ENCODE results near the gene CPB1.

DNA sequence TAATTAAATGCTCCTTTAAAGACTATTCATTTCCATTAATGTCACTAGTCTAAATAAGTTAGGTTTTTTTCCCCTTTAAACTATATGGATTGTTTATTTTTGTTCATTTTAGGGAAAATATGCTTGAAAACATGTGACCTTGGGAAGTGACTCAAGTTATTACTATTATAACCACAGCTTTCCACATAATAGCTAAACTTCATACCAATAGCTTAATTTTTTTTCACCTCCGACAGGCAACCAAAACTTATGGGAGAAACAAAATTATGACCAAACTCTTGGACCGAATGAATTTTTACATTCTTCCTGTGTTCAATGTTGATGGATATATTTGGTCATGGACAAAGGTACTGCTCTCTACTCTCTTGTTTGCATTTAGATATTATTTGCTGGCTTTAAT lies 53.7 kb downstream of the CPB1 start:
- TF ChIP-seq NFIC (IDR thresholded peaks at IDR 0.05; ENCODE audit: low read depth, low read length) (no peak), EP300 (IDR thresholded peaks at IDR 0.05; ENCODE audit: borderline replicate concordance in 1 of 2, control insufficient read depth in 1 of 2, low read depth in 2 of 2, low read length in 2 of 2) (no peak), MYC (IDR thresholded peaks at IDR 0.05; ENCODE audit: insufficient read depth, insufficient read length, insufficient replicate concordance, low read length, severe bottlenecking) (no peak), CREB1 (IDR thresholded peaks at IDR 0.05; ENCODE audit: low read depth) (no peak), RFX5 (IDR thresholded peaks at IDR 0.05; ENCODE audit: low read depth, low read length) (no peak), POLR2A (IDR thresholded peaks at IDR 0.05; ENCODE audit: low read depth, low read length) (no peak), HDAC2 (IDR thresholded peaks at IDR 0.05) (no peak), BACH1 (IDR thresholded peaks at IDR 0.05; ENCODE audit: borderline replicate concordance) (no peak), POLR2AphosphoS5 (IDR thresholded peaks at IDR 0.05; ENCODE audit: low read length) (no peak)
- TF ChIP-seq, protein P1, sequence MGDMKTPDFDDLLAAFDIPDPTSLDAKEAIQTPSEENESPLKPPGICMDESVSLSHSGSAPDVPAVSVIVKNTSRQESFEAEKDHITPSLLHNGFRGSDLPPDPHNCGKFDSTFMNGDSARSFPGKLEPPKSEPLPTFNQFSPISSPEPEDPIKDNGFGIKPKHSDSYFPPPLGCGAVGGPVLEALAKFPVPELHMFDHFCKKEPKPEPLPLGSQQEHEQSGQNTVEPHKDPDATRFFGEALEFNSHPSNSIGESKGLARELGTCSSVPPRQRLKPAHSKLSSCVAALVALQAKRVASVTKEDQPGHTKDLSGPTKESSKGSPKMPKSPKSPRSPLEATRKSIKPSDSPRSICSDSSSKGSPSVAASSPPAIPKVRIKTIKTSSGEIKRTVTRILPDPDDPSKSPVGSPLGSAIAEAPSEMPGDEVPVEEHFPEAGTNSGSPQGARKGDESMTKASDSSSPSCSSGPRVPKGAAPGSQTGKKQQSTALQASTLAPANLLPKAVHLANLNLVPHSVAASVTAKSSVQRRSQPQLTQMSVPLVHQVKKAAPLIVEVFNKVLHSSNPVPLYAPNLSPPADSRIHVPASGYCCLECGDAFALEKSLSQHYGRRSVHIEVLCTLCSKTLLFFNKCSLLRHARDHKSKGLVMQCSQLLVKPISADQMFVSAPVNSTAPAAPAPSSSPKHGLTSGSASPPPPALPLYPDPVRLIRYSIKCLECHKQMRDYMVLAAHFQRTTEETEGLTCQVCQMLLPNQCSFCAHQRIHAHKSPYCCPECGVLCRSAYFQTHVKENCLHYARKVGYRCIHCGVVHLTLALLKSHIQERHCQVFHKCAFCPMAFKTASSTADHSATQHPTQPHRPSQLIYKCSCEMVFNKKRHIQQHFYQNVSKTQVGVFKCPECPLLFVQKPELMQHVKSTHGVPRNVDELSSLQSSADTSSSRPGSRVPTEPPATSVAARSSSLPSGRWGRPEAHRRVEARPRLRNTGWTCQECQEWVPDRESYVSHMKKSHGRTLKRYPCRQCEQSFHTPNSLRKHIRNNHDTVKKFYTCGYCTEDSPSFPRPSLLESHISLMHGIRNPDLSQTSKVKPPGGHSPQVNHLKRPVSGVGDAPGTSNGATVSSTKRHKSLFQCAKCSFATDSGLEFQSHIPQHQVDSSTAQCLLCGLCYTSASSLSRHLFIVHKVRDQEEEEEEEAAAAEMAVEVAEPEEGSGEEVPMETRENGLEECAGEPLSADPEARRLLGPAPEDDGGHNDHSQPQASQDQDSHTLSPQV (IDR thresholded peaks at IDR 0.05): no peak
- TF ChIP-seq, protein P2, sequence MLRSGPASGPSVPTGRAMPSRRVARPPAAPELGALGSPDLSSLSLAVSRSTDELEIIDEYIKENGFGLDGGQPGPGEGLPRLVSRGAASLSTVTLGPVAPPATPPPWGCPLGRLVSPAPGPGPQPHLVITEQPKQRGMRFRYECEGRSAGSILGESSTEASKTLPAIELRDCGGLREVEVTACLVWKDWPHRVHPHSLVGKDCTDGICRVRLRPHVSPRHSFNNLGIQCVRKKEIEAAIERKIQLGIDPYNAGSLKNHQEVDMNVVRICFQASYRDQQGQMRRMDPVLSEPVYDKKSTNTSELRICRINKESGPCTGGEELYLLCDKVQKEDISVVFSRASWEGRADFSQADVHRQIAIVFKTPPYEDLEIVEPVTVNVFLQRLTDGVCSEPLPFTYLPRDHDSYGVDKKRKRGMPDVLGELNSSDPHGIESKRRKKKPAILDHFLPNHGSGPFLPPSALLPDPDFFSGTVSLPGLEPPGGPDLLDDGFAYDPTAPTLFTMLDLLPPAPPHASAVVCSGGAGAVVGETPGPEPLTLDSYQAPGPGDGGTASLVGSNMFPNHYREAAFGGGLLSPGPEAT (IDR thresholded peaks at IDR 0.05; ENCODE audit: low read depth): no peak
- TF ChIP-seq, protein P3, sequence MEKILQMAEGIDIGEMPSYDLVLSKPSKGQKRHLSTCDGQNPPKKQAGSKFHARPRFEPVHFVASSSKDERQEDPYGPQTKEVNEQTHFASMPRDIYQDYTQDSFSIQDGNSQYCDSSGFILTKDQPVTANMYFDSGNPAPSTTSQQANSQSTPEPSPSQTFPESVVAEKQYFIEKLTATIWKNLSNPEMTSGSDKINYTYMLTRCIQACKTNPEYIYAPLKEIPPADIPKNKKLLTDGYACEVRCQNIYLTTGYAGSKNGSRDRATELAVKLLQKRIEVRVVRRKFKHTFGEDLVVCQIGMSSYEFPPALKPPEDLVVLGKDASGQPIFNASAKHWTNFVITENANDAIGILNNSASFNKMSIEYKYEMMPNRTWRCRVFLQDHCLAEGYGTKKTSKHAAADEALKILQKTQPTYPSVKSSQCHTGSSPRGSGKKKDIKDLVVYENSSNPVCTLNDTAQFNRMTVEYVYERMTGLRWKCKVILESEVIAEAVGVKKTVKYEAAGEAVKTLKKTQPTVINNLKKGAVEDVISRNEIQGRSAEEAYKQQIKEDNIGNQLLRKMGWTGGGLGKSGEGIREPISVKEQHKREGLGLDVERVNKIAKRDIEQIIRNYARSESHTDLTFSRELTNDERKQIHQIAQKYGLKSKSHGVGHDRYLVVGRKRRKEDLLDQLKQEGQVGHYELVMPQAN (conservative IDR thresholded peaks at IDR 0.05): no peak
